Activated naive CD8-positive, alpha-beta T cell treated with anti-CD3 and anti-CD28 coated beads, Interleukin-2, amount 50 U/mL, for 16 hours (primary cell): ENCODE measurements around the gene LIN37.
"Not testable (repeated sequence)": the region's sequence is repeated elsewhere in the genome, so short reads cannot be mapped to it uniquely, and the experiment has no call there.

Experiments
- DNase-seq: peaks from one replicate; pipeline ENCODE4 v3.0.0-alpha.2; 2020; ENCODE audit warnings: low read depth, low spot score

The LIN37 gene

DNA sequence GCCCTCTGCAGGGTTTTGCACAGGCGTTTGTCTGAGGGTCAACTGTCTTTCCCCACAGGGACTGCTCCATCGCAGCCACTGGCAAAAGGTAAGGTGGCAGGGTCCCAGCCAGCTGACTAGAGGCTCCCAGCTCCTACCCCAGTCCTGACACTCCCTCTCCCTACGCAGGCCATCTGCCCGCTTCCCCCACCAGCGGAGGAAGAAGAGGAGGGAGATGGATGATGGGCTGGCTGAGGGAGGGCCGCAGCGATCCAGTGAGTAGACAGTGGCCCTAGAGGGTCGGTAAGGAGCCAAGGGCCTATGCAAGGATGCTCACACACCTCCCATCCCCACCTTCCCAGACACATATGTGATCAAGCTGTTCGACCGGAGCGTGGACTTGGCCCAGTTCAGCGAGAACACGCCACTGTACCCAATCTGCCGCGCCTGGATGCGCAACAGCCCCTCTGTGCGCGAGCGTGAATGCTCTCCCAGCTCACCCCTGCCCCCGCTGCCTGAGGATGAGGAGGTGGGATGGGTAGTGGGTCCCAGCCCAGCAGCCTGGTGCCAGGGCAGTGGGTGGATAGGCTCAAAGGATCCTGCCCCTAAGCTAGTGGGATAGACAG, 4.5 kb downstream of the LIN37 start:
- no peak for DNase-seq

- DNase-seq = no peak
These were observed 5.4 kb downstream of the LIN37 start for GRCh38 chr19:35753634-35754369.

- no peak for DNase-seq
These were observed 6.2 kb downstream of the LIN37 start for GRCh38 chr19:35754370-35755130.

DNA sequence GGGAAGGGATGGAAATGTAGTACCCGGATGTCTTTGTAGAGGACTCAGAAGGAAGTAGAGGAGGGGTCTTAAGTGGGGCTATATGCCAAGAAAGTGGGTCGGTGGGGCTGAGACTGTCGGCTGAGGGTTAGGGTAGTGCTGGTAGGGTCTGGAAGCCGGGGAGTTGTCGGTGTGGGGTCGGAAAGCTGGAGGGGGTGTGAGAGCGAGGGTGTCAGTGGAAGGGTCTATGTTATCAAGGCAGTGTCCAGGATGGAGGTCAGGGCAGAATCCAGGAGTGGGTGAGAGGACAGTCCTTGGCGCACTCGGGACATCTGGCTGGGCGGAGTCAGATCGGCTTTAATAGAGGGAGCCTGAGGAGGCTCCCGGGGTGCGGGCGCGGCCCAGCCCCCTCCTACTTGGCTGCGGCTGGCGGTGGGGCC, 6.8 kb downstream of the LIN37 start:
- no peak for DNase-seq

DNA sequence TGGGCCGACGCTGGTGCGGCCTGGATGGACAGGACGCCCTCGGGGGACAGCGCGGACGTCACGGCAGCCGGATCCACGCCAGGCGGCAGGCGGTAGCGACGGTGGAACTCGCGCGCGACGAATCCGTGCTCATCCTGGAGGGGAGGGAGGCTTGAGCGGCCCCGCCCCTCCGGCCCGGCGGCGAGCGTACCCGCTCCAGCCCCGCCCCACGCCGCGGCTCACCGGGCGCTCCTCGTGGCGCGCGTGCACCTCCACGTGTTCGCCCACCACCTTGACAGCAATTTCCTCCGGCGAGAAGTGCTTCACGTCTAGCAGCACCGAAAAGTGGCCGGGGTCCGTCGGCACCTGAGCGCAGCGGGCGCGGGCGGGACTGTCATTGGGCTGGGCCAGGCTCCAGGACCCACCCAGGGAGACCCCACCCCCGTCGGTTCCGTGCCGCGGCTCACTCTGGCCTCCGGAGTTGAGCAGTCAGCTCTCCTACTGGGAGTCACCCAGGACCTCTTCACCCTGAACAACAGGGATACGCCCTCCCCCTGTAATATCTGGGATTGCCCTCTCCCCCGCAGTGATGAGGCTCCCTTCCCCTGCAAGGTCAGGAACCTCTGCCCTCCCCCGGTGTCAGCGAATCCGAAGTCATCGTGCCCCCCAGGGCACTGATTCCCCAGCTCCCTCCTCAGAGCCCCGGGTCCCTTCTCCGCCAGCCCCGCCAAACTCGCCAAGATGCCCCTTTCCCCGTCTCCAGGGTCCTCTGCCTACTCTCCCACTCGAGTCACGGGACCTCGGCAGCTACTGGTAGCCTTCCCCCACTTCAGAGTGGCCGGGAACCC, 7.4 kb downstream of the LIN37 start:
- peak; percentile 35 for DNase-seq

DNA sequence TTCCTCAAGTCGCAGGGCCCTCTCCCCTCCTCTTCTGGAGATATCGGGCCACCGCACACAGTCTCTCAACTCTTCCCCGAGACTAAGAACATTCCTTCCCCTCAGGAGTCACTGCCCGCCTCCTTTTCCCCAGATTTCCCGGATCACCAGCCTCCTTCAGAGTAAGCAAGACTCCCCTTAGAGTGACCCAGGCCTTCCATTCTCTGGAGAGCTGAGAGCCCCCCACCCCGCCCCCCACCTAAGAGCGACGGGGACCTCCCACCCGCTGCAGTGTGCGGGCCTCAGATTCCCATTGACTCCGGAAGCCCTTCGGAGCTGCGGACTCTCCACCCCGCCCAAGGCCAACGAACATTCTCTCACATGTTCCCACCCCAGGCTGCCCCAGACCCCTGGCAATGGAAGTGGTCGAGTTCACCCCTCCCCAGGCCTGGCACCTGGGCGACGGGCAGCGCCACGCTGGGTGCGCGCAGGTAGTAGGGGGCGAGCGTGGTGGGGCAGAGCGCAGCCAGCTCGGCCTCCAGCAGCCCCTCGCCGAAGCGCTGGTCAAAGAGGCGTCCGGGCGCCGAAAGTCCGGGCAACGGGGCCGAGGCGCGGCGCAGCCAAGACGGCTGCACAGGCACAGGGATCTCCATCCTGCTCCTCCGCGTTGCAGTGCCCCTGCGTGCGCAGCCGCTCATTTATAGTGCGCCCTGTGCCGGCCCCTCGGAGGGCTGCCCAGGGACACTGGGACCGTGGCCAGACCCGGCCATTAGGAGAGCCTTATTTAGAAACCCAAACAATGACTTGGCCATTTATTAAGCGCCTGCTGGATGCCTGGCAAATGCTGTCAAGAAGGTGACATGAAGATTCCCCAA, 8.2 kb downstream of the LIN37 start, which contains the start of gene HSPB6:
Gene HSPB6, minus strand, starts transcription at position 653 of the 854 bp plus-strand sequence. Its CDS starts 21 bp downstream, at position 632.
- DNase-seq = no peak

- no peak for DNase-seq
These were observed 8.9 kb downstream of the LIN37 start for GRCh38 chr19:35757231-35757748.

- DNase-seq = peak; percentile 95
These were observed 9.6 kb downstream of the LIN37 start, which contains the start of gene PROSER3 for GRCh38 chr19:35757749-35758608. PROSER3 (plus strand) TSS chr19:35758176; CDS start chr19:35758216, 40 bp downstream.

DNA sequence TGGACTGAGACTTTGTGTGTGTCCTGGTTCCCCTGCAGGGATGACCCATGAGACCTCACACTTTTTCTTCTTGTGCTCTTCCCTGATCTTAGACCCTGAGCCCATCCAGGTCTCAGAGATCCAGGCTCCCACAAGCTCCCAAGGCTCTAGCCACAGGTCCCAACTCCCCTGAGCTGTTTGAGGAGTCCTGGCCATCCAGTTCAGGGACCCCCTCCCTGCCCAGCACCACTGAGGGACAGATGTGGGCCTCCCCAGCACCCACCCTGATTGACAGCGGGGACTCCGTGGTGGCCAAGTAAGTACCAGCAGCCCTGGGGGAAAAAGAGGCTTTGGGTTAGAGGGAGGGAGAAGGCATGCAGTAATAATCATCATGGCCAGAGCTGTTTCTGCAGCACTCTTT, 11.3 kb downstream of the LIN37 start:
- DNase-seq = no peak

DNA sequence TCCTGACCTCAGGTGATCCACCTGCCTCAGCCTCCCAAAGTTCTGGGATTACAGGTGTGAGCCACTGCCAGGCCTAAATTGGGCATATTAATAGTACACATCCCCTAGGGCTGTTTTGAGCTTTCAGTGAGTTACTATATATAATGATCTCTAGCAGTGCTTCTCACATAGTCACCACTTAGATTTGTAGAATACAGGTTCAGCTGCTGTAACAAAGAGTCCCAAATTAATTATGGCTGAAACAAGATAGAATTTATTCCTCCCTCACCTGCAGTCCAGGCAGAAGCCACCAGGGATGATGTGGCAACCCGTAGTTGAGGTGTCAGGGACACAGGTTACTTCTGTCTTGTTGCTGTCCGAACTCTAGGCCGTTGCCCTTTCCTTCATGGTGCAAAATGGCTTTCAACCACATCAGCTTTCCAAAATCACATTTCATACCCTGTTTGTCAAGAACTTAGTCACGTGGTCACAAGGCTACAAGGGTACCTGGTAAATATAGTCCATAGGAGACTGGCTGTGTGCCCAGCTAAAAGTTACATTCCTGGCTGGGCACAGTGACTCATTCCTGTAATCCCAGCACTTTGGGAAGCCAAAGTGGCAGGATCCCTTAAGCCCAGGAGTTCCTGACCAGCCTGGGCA, 12.5 kb downstream of the LIN37 start:
- DNase-seq = no peak

DNA sequence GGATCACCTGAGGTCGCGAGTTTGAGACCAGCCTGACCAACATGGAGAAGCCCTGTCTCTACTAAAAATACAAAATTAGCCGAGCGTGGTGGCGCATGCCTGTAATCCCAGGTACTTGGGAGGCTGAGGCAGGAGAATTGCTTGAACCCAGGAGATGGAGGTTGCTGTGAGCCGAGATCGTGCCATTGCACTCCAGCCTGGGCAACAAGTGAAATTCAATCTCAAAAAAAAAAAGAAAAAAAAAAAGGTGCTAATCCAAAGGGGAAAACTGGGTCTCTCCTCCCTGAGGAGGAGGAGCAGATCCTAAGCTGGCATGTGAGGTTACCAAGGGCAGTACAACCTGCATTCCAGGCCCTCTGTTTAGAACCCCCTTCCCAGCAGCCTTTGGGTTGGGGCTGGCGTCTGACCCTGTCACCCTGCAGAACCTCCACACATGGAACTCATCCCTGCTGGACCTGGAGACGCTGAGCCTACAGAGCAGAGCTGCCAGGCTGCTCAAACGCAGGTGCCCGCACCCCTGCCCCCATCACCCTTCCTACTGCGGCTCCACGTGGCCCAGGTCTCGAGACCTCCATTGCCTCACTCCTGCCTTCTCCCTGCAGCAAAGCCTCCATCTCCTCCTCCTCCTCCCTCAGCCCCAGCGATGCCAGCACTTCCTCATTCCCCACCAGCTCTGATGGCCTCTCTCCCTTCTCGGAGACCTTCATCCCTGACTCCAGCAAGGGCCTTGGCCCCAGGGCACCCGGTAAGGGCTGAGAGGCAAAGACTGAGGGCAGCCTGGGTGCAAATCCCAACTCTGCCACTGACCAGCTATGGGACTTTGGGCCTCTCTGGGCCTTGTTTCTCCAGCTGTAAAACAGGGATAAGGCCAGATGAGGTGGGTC, 16.3 kb downstream of the LIN37 start:
- no peak for DNase-seq

- DNase-seq = no peak
These were observed 18.3 kb downstream of the LIN37 start for GRCh38 chr19:35766571-35767104.

DNA sequence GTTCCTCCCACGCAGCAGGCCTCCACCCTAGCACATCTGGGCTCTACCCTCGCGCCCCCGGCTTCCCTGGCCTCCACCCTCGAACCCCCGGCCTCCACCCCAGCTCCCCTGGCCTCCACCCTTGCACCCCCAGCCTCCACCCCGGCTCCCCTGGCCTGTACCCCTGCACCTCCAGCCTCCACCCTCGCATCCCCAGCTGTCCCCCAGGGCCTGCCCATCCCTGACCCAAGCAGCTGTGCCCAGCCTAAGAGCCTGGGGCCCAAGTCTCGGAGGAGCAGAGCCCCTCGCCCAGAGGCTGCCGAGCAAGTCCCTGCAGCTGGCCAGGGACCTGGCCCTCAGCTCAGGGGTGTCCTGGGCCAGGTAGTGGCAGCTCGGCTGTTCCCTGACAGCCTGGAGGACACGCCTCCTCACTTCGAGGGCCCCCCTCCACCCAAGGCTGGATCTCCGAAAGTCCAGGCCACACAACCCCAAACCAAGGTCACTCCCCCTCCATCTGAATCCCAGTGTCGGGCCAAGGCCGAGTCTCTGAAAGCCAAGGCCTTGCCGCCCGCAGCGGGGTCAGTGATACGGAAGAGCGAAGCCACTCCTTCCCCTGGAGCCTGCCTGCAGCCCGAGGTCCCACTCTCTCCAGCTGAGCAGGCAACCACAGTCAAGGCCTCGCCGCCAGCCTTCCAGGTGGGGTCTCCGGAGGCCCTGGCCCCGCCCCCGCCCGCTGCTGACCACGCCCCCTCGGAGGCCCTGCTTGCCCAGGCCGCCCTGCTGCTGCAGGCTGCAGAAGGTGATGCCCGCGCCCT, 19.1 kb downstream of the LIN37 start:
- DNase-seq = no peak

DNA sequence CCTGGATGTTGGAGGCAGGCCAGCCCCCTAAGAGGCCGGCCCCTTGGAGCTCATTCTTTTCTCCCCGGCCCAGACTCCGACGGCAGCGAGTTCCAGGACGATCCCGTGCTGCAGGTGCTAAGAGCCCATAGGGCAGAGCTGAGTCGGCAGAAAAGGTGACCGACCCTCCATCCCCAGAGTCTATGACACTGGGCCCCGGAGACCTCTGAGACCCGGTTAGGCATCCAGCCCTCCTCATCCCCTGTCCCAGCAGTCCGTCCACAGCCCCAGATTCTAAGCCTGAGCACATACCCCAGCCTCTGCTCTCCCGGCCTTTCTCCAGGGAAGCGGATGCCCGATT, 19.7 kb downstream of the LIN37 start:
- DNase-seq = no peak

GRCh38 chr19:35772362-35772761, 24.0 kb downstream of the LIN37 start:
- DNase-seq = not testable (repeated sequence)

DNA sequence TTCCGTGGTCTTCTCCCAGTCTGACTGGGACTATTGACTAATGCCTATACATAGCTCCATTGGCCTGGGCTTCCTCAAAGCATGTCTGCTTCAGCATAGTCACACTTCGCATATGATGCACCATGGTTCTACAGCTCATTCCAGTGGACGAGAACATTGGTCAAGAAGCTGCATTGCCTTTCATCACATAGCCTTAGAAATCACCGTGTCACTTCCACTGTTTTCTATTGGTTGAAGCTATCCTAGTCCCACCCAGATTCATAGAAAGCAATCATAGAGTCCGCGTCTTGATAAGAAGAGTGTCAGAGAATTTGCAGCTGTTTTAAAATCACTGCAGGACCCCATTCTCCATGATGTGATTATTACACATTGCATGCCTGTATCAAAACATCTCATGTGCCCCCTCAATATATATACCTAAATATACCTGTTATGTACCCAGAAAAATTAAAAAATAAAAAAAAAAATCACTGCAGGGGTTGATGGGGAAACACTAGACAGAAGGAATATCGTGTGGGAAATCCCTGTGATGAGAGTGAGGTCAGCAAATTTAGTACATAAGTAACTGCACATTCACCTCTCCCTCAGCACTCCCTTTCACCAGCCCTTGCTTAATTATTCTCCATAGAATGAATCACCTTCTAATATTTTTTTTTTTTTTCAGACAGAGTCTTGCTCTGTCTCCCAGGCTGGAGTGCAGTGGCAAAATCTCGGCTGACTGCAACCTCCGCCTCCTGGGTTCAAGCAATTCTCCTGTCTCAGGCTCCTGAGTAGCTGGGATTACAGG, 24.8 kb downstream of the LIN37 start:
- no peak for DNase-seq
